Stimulated activated memory B cell treated with anti-CD40 and anti-IgM and Interleukin-4, amounts not matched to agents 10 μg/mL and 1 μg/mL and 100 μg/mL, for 72 hours (primary cell): ENCODE measurements around the gene FERD3L.

Experiments used
- ATAC-seq: fragments of 150-1000 bp; cut with Tn5 transposase; 2 replicates; pipeline ENCODE4 v1.10.0; 2021
- H3K27ac Mint-ChIP-seq: one replicate; pipeline ENCODE4 v1.8.0; 2022; ENCODE audit warnings: mild to moderate bottlenecking, mixed read lengths
- H3K27me3 Mint-ChIP-seq: one replicate; pipeline ENCODE4 v1.8.0; 2022; ENCODE audit warnings: mixed read lengths
- H3K36me3 Mint-ChIP-seq: one replicate; pipeline ENCODE4 v1.8.0; 2022; ENCODE audit warnings: mixed read lengths
- H3K4me1 Mint-ChIP-seq: one replicate; pipeline ENCODE4 v1.8.0; 2022; ENCODE audit warnings: mixed read lengths
- H3K4me3 Mint-ChIP-seq: one replicate; pipeline ENCODE4 v1.8.0; 2022; ENCODE audit warnings: mild to moderate bottlenecking, moderate library complexity, mixed read lengths
- H3K9me3 Mint-ChIP-seq: one replicate; pipeline ENCODE4 v1.8.0; 2022; ENCODE audit warnings: mixed read lengths

FERD3L gene

GRCh38 chr7:19110026-19110730, 35.0 kb downstream of the FERD3L start:
- no peak for ATAC-seq
- Mint-ChIP-seq H3K27ac (no peak overlapping the region), H3K27me3 (peaks cover 96% of the 10 kb centered on the region), H3K4me1 (peaks cover 40% of the 10 kb centered on the region), H3K4me3 (no peak overlapping the region), H3K9me3 (no peaks in the 10 kb centered on the region), H3K36me3 (no peaks in the 10 kb centered on the region)

- H3K9me3 Mint-ChIP-seq = no peaks in the 10 kb centered on the region
- peaks cover 40% of the 10 kb centered on the region for H3K4me1 Mint-ChIP-seq
- no peak for ATAC-seq
- peaks cover 94% of the 10 kb centered on the region for H3K27me3 Mint-ChIP-seq
- no peak overlapping the region for H3K4me3 Mint-ChIP-seq
- H3K36me3 Mint-ChIP-seq = no peaks in the 10 kb centered on the region
- no peak overlapping the region for H3K27ac Mint-ChIP-seq
These were observed 35.9 kb downstream of the FERD3L start for GRCh38 chr7:19109000-19109946.

- Mint-ChIP-seq H3K27me3 (peaks cover 88% of the 10 kb centered on the region), H3K27ac (no peak overlapping the region)
- no peak for ATAC-seq
These were observed 37.7 kb downstream of the FERD3L start for GRCh38 chr7:19107356-19108146.

GRCh38 chr7:19107081-19107355, 38.2 kb downstream of the FERD3L start:
- Mint-ChIP-seq H3K27ac (no peak overlapping the region), H3K27me3 (peaks cover 84% of the 10 kb centered on the region), H3K9me3 (no peaks in the 10 kb centered on the region), H3K4me3 (no peak overlapping the region), H3K4me1 (peaks cover 40% of the 10 kb centered on the region), H3K36me3 (no peaks in the 10 kb centered on the region)
- no peak for ATAC-seq

More at GRCh38 chr7:19107356-19108146, 37.7 kb downstream of the FERD3L start:
- Mint-ChIP-seq H3K4me1 (peaks cover 40% of the 10 kb centered on the region), H3K36me3 (no peaks in the 10 kb centered on the region), H3K4me3 (peak overlapping the region; percentile 31), H3K9me3 (no peaks in the 10 kb centered on the region)

- Mint-ChIP-seq H3K27ac (no peak overlapping the region), H3K9me3 (no peaks in the 10 kb centered on the region), H3K36me3 (no peaks in the 10 kb centered on the region), H3K4me1 (peaks cover 38% of the 10 kb centered on the region), H3K27me3 (peaks cover 78% of the 10 kb centered on the region), H3K4me3 (no peak overlapping the region)
- ATAC-seq = no peak
These were observed 38.8 kb downstream of the FERD3L start for GRCh38 chr7:19106241-19107080.

- H3K9me3 Mint-ChIP-seq = no peaks in the 10 kb centered on the region
- no peak overlapping the region for H3K27ac Mint-ChIP-seq
- H3K27me3 Mint-ChIP-seq = peaks cover 69% of the 10 kb centered on the region
- H3K4me1 Mint-ChIP-seq = peaks cover 31% of the 10 kb centered on the region
- H3K36me3 Mint-ChIP-seq = no peaks in the 10 kb centered on the region
- no peak overlapping the region for H3K4me3 Mint-ChIP-seq
- no peak for ATAC-seq
These were observed 39.7 kb downstream of the FERD3L start for GRCh38 chr7:19105546-19105945.

- H3K4me3 Mint-ChIP-seq = no peak overlapping the region
- H3K27me3 Mint-ChIP-seq = peaks cover 62% of the 10 kb centered on the region
- no peaks in the 10 kb centered on the region for H3K36me3 Mint-ChIP-seq
- ATAC-seq = no peak
- H3K4me1 Mint-ChIP-seq = peaks cover 31% of the 10 kb centered on the region
- H3K27ac Mint-ChIP-seq = no peak overlapping the region
- H3K9me3 Mint-ChIP-seq = no peaks in the 10 kb centered on the region
These were observed 40.4 kb downstream of the FERD3L start for GRCh38 chr7:19104811-19105210.

- Mint-ChIP-seq H3K36me3 (no peaks in the 10 kb centered on the region), H3K4me1 (peaks cover 22% of the 10 kb centered on the region), H3K4me3 (no peak overlapping the region), H3K27me3 (peaks cover 53% of the 10 kb centered on the region), H3K27ac (no peak overlapping the region), H3K9me3 (no peaks in the 10 kb centered on the region)
- ATAC-seq = no peak
These were observed 42.3 kb downstream of the FERD3L start for GRCh38 chr7:19102884-19103283.

- Mint-ChIP-seq H3K27me3 (peaks cover 43% of the 10 kb centered on the region), H3K4me3 (no peak overlapping the region), H3K27ac (no peak overlapping the region), H3K9me3 (no peaks in the 10 kb centered on the region), H3K4me1 (peaks cover 13% of the 10 kb centered on the region), H3K36me3 (no peaks in the 10 kb centered on the region)
- ATAC-seq = no peak
These were observed 43.3 kb downstream of the FERD3L start for GRCh38 chr7:19101909-19102308.

- Mint-ChIP-seq H3K9me3 (no peaks in the 10 kb centered on the region), H3K4me3 (no peak overlapping the region), H3K36me3 (no peaks in the 10 kb centered on the region), H3K27me3 (peaks cover 39% of the 10 kb centered on the region), H3K4me1 (peaks cover 8% of the 10 kb centered on the region), H3K27ac (no peak overlapping the region)
- ATAC-seq = no peak
These were observed 43.7 kb downstream of the FERD3L start for GRCh38 chr7:19101472-19101871.

GRCh38 chr7:19099924-19100323, 45.3 kb downstream of the FERD3L start:
- Mint-ChIP-seq H3K4me3 (no peak overlapping the region), H3K27ac (no peak overlapping the region), H3K4me1 (no peaks in the 10 kb centered on the region), H3K9me3 (no peaks in the 10 kb centered on the region), H3K27me3 (peaks cover 24% of the 10 kb centered on the region), H3K36me3 (no peaks in the 10 kb centered on the region)
- no peak for ATAC-seq

- no peak for ATAC-seq
- Mint-ChIP-seq H3K27ac (no peak overlapping the region), H3K36me3 (no peaks in the 10 kb centered on the region)
These were observed 46.0 kb downstream of the FERD3L start for GRCh38 chr7:19099194-19099593.

GRCh38 chr7:19098510-19098909, 46.7 kb downstream of the FERD3L start:
- no peak overlapping the region for H3K27ac Mint-ChIP-seq
- no peaks in the 10 kb centered on the region for H3K4me1 Mint-ChIP-seq

More at GRCh38 chr7:19099194-19099593, 46.0 kb downstream of the FERD3L start:
- Mint-ChIP-seq H3K4me1 (no peaks in the 10 kb centered on the region), H3K27me3 (peaks cover 22% of the 10 kb centered on the region), H3K9me3 (no peaks in the 10 kb centered on the region), H3K4me3 (no peak overlapping the region)

GRCh38 chr7:19097165-19098055, 47.8 kb downstream of the FERD3L start:
- peaks cover 11% of the 10 kb centered on the region for H3K27me3 Mint-ChIP-seq
- H3K4me3 Mint-ChIP-seq = no peak overlapping the region
- no peak overlapping the region for H3K27ac Mint-ChIP-seq
- no peaks in the 10 kb centered on the region for H3K9me3 Mint-ChIP-seq
- H3K4me1 Mint-ChIP-seq = no peaks in the 10 kb centered on the region
- no peaks in the 10 kb centered on the region for H3K36me3 Mint-ChIP-seq
- no peak for ATAC-seq

More at GRCh38 chr7:19098510-19098909, 46.7 kb downstream of the FERD3L start:
- Mint-ChIP-seq H3K4me3 (no peak overlapping the region), H3K36me3 (no peaks in the 10 kb centered on the region), H3K9me3 (no peaks in the 10 kb centered on the region), H3K27me3 (peaks cover 21% of the 10 kb centered on the region)
- ATAC-seq = no peak
